ENCODE data around the gene ZG16B. TPM values are rescaled to one million over a fixed set of nuclear protein-coding genes. Genes with fewer than 3 reads are reported as not detected.

Gene ZG16B
- total and polyA plus RNA-seq, 12 donors: 0.35 to 119 (median 0.81) TPM; not detected in 3

GRCh38 chr16:2819939-2820835 lies 9.9 kb upstream of the ZG16B start:
- Histone ChIP-seq H3K4me3 (no peak overlapping the region), H3K27ac (no peak overlapping the region), H3K36me3 (replicated peaks in 1 of 2) (no peaks in the 10 kb centered on the region), H3K4me1 (replicated peaks in 1 of 2) (no peaks in the 10 kb centered on the region), H3K27me3 (no peaks in the 10 kb centered on the region), H3K9me3 (replicated peaks in 1 of 3) (no peaks in the 10 kb centered on the region)
- 64 to 78% (median 69%) methylated on average over 9 to 17 of the region's 17 CpGs for WGBS, 4 donors
- intact Hi-C loops (cut with DNase I): no loop called here
- peak in 1 of 7 donors; percentile 4 for DNase-seq
- no peak for TF ChIP-seq CTCF (IDR thresholded peaks at IDR 0.05)
- no peak for TF ChIP-seq POLR2A (IDR thresholded peaks at IDR 0.05)

GRCh38 chr16:2820836-2821486 lies 9.1 kb upstream of the ZG16B start:
- Histone ChIP-seq H3K36me3 (replicated peaks in 1 of 2) (no peaks in the 10 kb centered on the region), H3K27me3 (no peaks in the 10 kb centered on the region), H3K4me1 (replicated peaks in 1 of 2) (no peaks in the 10 kb centered on the region), H3K9me3 (replicated peaks in 1 of 3) (no peaks in the 10 kb centered on the region), H3K4me3 (no peak overlapping the region), H3K27ac (no peak overlapping the region)
- no peak for TF ChIP-seq POLR2A (IDR thresholded peaks at IDR 0.05)
- TF ChIP-seq CTCF (IDR thresholded peaks at IDR 0.05): no peak
- 75 to 80% (median 77%) methylated on average over 10 to 14 of the region's 14 CpGs for WGBS, 4 donors
- DNase-seq: peak in 1 of 7 donors; percentile 4
- intact Hi-C loops (cut with DNase I): no loop called here

- Histone ChIP-seq H3K27ac (no peak overlapping the region), H3K9me3 (replicated peaks in 1 of 3) (no peaks in the 10 kb centered on the region), H3K4me3 (no peak overlapping the region), H3K4me1 (replicated peaks in 1 of 2) (no peaks in the 10 kb centered on the region), H3K27me3 (no peaks in the 10 kb centered on the region), H3K36me3 (replicated peaks in 1 of 2) (no peaks in the 10 kb centered on the region)
- 58 to 75% (median 66%) methylated on average over 9 of the region's 9 CpGs for WGBS, 4 donors
- peak in 1 of 7 donors; percentile 2 for DNase-seq
- TF ChIP-seq CTCF (IDR thresholded peaks at IDR 0.05): no peak
- TF ChIP-seq POLR2A (IDR thresholded peaks at IDR 0.05): no peak
- intact Hi-C loops (cut with DNase I): no loop called here
These were observed 8.5 kb upstream of the ZG16B start for GRCh38 chr16:2821487-2822157.

- Histone ChIP-seq H3K36me3 (replicated peaks in 1 of 2) (no peaks in the 10 kb centered on the region), H3K9me3 (replicated peaks in 1 of 3) (no peaks in the 10 kb centered on the region), H3K27me3 (no peaks in the 10 kb centered on the region), H3K27ac (no peak overlapping the region), H3K4me1 (replicated peaks in 1 of 2) (no peaks in the 10 kb centered on the region), H3K4me3 (no peak overlapping the region)
- 64 to 75% (median 72%) methylated on average over 8 of the region's 8 CpGs for WGBS, 4 donors
- peak in 1 of 7 donors; percentile 2 for DNase-seq
- TF ChIP-seq CTCF (IDR thresholded peaks at IDR 0.05) (no peak), POLR2A (IDR thresholded peaks at IDR 0.05) (no peak)
- intact Hi-C loops (cut with DNase I): no loop called here
These were observed 8.0 kb upstream of the ZG16B start for GRCh38 chr16:2822158-2822495.
